ENCODE results near the gene ZGLP1.
A peak's percentile ranks its signal among the peaks of the same experiment; 100 is the strongest.

Gene ZGLP1

GRCh38 chr19:10335352-10335985, 25.9 kb upstream of the ZGLP1 start:
- TF ChIP-seq POLR2A (IDR thresholded peaks at IDR 0.05; ENCODE audit: extremely low read depth, insufficient read length), result no peak
- TF ChIP-seq, protein P1, sequence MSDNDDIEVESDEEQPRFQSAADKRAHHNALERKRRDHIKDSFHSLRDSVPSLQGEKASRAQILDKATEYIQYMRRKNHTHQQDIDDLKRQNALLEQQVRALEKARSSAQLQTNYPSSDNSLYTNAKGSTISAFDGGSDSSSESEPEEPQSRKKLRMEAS (IDR thresholded peaks at IDR 0.05; ENCODE audit: low read depth, low read length), result no peak
- no peak for TF ChIP-seq MYC (IDR thresholded peaks at IDR 0.05; ENCODE audit: low read depth, low read length)
- TF ChIP-seq, protein P2, sequence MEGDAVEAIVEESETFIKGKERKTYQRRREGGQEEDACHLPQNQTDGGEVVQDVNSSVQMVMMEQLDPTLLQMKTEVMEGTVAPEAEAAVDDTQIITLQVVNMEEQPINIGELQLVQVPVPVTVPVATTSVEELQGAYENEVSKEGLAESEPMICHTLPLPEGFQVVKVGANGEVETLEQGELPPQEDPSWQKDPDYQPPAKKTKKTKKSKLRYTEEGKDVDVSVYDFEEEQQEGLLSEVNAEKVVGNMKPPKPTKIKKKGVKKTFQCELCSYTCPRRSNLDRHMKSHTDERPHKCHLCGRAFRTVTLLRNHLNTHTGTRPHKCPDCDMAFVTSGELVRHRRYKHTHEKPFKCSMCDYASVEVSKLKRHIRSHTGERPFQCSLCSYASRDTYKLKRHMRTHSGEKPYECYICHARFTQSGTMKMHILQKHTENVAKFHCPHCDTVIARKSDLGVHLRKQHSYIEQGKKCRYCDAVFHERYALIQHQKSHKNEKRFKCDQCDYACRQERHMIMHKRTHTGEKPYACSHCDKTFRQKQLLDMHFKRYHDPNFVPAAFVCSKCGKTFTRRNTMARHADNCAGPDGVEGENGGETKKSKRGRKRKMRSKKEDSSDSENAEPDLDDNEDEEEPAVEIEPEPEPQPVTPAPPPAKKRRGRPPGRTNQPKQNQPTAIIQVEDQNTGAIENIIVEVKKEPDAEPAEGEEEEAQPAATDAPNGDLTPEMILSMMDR (IDR thresholded peaks at IDR 0.05; ENCODE audit: low read depth, low read length), result no peak
- no peak overlapping the region for H3K4me3 ChIP-seq (ENCODE audit: low read depth, low read length)

DNA sequence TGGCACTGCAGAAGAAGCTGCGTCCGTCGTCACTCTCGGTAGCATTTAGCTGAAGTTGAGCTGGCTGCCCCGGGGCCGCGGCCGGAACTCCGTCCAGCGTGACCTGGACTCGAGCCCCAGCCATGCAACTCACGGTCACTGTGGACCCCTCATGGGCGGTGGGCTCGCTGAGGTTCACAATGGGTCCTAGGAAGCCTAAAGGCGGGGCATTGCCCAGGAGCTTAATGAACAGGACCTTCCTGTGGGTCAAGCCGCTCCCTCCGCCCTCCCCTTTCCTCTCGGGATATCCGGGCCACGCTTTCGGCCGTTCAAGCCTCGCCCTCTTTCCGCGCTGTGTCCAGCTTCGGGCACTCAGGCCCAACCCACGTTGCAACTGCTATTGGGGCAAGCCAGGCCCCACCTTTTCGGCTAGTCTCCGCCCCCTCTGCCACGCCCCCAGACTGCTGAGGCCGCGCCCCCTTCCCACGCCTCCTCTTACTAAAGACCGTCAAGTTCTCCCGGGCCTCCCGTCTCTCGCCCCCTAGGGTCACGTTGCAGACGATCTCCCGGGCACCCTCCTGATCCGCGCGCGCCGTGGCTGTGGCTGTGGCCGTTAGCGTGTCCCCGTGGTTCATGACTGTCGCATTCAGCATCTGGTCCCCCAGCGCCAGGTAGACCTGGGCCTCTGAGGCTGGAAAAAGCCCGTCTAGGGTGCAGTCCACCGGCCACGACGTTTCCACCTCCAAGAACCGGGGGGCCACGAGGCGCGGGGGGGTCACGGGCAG, 25.2 kb upstream of the ZGLP1 start:
- peak; percentile 99 for DNase-seq (ENCODE audit: low read depth)
- TF ChIP-seq, protein P2 (IDR thresholded peaks at IDR 0.05; ENCODE audit: low read depth, low read length), result peak; percentile 32
- no peak for TF ChIP-seq POLR2A (IDR thresholded peaks at IDR 0.05; ENCODE audit: extremely low read depth, insufficient read length)
- peak overlapping the region; percentile 67 for H3K4me3 ChIP-seq (ENCODE audit: low read depth, low read length)

More at GRCh38 chr19:10335352-10335985, 25.9 kb upstream of the ZGLP1 start:
- no peak for DNase-seq (ENCODE audit: low read depth)

GRCh38 chr19:10333758-10334587, 24.4 kb upstream of the ZGLP1 start:
- peak overlapping the region; percentile 67 for H3K4me3 ChIP-seq (ENCODE audit: low read depth, low read length)
- TF ChIP-seq MYC (IDR thresholded peaks at IDR 0.05; ENCODE audit: low read depth, low read length), result no peak
- TF ChIP-seq, protein P1 (IDR thresholded peaks at IDR 0.05; ENCODE audit: low read depth, low read length), result no peak
- no peak for TF ChIP-seq POLR2A (IDR thresholded peaks at IDR 0.05; ENCODE audit: extremely low read depth, insufficient read length)
- TF ChIP-seq, protein P2 (IDR thresholded peaks at IDR 0.05; ENCODE audit: low read depth, low read length), result no peak
- DNase-seq (ENCODE audit: low read depth), result no peak

DNA sequence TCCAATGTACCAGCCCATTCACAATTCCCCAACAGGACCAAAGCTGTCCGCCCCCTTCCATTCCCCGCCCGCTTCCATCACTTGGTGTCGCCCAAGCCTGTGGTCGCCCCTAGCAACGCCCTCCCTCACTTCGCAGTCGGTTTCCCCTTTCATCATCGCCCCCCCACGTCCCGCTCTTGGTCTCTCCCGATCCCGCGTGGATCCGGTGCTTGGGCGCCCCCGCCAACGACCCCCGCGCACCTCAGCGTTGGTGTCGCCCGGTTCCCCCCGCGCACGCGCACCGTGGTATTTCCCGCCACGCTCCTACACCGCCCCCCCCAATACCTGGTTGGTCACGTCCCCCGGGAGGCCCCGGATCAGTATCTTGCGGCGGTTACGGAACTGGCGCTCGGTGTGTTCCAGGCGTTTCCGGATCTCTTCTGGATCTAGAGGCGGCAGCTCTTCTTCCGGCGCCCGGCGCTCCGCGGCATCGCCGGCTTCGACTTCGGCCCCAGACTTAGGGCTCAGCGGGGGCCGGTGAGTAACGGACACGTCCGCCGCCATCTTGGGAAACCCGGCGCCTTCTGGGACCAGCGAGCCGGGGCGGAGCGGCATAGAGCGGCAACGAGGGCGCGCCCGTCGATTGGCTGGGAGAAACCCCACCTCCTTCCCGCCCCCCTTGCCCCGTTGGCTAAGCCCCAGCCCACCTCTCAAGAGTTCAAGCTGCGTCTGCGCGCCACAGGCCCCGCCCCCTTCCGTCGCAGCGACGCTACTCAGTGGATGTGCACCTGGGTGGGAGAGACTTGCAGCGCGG, 23.5 kb upstream of the ZGLP1 start, which contains the start of gene RAVER1:
TSS of gene RAVER1 (minus strand) at position 565 of the 793 bp plus-strand sequence. CDS start at position 543, 22 bp downstream.
- TF ChIP-seq, protein P2 (IDR thresholded peaks at IDR 0.05; ENCODE audit: low read depth, low read length), result no peak
- TF ChIP-seq POLR2A (IDR thresholded peaks at IDR 0.05; ENCODE audit: extremely low read depth, insufficient read length), result no peak
- TF ChIP-seq, protein P1 (IDR thresholded peaks at IDR 0.05; ENCODE audit: low read depth, low read length), result no peak
- TF ChIP-seq MYC (IDR thresholded peaks at IDR 0.05; ENCODE audit: low read depth, low read length), result no peak
- H3K4me3 ChIP-seq (ENCODE audit: low read depth, low read length), result peak within 1 kb of the TSS; percentile 67
- DNase-seq (ENCODE audit: low read depth), result peak; percentile 100

Measured in NB4 (cell line).